DND-41 (cell line): Measurements from ENCODE around the gene DAPK3.
"Not testable (repeated sequence)": the region's sequence is repeated elsewhere in the genome, so short reads cannot be mapped to it uniquely, and the experiment has no call there.

Experiments used
- ATAC-seq: fragments of 200-7000 bp; cut with Tn5 transposase; 3 replicates; pipeline ENCODE4 v1.9.1; 2021; ENCODE audit warnings: low read depth; ENCODE audit not compliant: insufficient read depth
- DNase-seq: peaks from one replicate; pipeline ENCODE4 v3.0.0-alpha.2; 2020
- H2AFZ ChIP-seq: 2 replicates; pipeline ENCODE4 v1.6.0; 2012; ENCODE audit warnings: low read depth, low read length
- H3K27ac ChIP-seq: 2 replicates; pipeline ENCODE4 v1.5.1; 2012; ENCODE audit warnings: low read length, inconsistent platforms
- H3K27me3 ChIP-seq: fragments of 200-600 bp; sonication (generic); 2 replicates; pipeline ENCODE4 v1.6.0; 2012; ENCODE audit warnings: low read length, mild to moderate bottlenecking, inconsistent platforms; ENCODE audit not compliant: insufficient read depth, poor library complexity
- H3K36me3 ChIP-seq: 2 replicates; pipeline ENCODE4 v1.5.1; 2012; ENCODE audit warnings: low read length, inconsistent platforms; ENCODE audit not compliant: insufficient read depth
- H3K4me1 ChIP-seq: 2 replicates; pipeline ENCODE4 v1.5.1; 2012; ENCODE audit warnings: mild to moderate bottlenecking, low read length; ENCODE audit not compliant: insufficient read depth
- H3K4me2 ChIP-seq: 2 replicates; pipeline ENCODE4 v1.6.0; 2012; ENCODE audit warnings: mild to moderate bottlenecking, moderate library complexity, low read length, inconsistent platforms; ENCODE audit not compliant: insufficient read depth
- H3K4me3 ChIP-seq, 2 experiments: fragments of 200-600 bp in 1 of 2; shearing (Covaris generic) in 1 of 2; 2 replicates each; pipeline ENCODE4 v1.5.1; 2012 to 2016; ENCODE audit warnings: inconsistent platforms in 2 of 2, low read length in 2 of 2, mild to moderate bottlenecking in 2 of 2, low read depth in 1 of 2, moderate library complexity in 1 of 2
- H3K79me2 ChIP-seq: 2 replicates; pipeline ENCODE4 v1.6.0; 2012; ENCODE audit warnings: low read length, inconsistent platforms; ENCODE audit not compliant: insufficient read depth
- H3K9ac ChIP-seq: 2 replicates; pipeline ENCODE4 v1.6.0; 2012; ENCODE audit warnings: low read depth, mild to moderate bottlenecking, inconsistent platforms, low read length, moderate library complexity
- H3K9me3 ChIP-seq: 2 replicates; pipeline ENCODE4 v1.5.1; 2012; ENCODE audit warnings: low read length, moderate library complexity, mild to moderate bottlenecking, inconsistent platforms; ENCODE audit not compliant: insufficient read depth, severe bottlenecking
- H4K20me1 ChIP-seq: 2 replicates; pipeline ENCODE4 v1.6.0; 2012; ENCODE audit warnings: low read length; ENCODE audit not compliant: insufficient read depth
- EZH2 ChIP-seq: IDR thresholded peaks from 3 replicates; pipeline ENCODE4 v1.6.1; 2012; ENCODE audit warnings: borderline replicate concordance, low read depth, mild to moderate bottlenecking, moderate library complexity, low read length, inconsistent platforms; ENCODE audit not compliant: severe bottlenecking
- TF ChIP-seq, protein P1 (sequence below): IDR thresholded peaks from 2 replicates; pipeline ENCODE4 v1.5.1; 2012; ENCODE audit warnings: borderline replicate concordance, low read length, moderate library complexity, mild to moderate bottlenecking; ENCODE audit not compliant: poor library complexity, severe bottlenecking; ENCODE audit errors: extremely low read depth

The DAPK3 gene

DNA sequence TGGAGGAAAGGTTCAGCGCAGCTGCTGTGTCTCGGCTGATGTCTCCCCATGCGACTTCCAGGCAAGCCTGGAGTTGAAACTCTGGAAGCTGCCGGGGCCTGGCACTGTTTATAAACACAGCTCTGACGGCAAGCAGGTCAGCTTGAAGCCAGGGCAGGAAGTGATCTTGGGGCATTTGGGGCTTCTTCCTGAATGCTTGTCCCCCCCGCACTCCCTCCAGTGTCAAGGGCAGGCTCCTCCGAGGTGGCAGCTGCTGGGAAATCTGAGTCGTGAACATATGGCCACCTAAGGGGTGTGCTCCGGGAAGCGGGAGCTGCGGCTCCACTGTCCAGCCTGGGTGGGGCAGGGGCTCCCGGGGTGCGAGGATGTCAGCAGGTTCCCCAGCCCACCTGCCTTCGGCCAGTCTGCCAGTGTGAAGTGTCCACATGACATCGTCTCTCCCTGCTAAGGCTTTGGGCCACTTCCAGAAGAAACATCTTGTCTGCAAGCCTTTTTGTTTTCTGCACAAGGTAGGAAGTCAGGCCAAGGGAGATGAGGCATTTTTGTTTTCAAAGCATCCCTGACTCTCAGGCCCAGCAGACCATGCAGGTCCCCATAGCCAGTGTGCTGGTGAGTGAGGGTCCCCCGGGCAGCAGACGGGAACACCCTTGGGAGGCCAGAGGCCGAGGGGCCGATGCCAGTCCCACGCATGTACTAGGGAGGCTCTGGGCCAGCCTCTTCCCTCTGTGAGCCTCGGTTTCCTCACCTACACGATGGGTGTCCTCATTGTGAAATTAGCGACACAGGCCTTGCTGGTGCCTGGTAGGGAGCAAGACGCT is 39.3 kb upstream of the DAPK3 start:
- ATAC-seq (no peak), DNase-seq (no peak)
- Histone ChIP-seq H3K4me2 (peak overlapping the region; percentile 99), H3K9me3 (no peaks in the 10 kb centered on the region), H3K4me1 (peaks cover 48% of the 10 kb centered on the region), H3K27ac (no peak overlapping the region), H3K4me3 (no peak overlapping the region), H3K79me2 (peaks cover 79% of the 10 kb centered on the region), H2AFZ (no peak overlapping the region), H3K36me3 (peaks cover 58% of the 10 kb centered on the region), H4K20me1 (peaks cover 66% of the 10 kb centered on the region), H3K9ac (peak overlapping the region; percentile 89), H3K27me3 (no peaks in the 10 kb centered on the region)
- TF ChIP-seq EZH2 = no peak
- TF ChIP-seq, protein P1, sequence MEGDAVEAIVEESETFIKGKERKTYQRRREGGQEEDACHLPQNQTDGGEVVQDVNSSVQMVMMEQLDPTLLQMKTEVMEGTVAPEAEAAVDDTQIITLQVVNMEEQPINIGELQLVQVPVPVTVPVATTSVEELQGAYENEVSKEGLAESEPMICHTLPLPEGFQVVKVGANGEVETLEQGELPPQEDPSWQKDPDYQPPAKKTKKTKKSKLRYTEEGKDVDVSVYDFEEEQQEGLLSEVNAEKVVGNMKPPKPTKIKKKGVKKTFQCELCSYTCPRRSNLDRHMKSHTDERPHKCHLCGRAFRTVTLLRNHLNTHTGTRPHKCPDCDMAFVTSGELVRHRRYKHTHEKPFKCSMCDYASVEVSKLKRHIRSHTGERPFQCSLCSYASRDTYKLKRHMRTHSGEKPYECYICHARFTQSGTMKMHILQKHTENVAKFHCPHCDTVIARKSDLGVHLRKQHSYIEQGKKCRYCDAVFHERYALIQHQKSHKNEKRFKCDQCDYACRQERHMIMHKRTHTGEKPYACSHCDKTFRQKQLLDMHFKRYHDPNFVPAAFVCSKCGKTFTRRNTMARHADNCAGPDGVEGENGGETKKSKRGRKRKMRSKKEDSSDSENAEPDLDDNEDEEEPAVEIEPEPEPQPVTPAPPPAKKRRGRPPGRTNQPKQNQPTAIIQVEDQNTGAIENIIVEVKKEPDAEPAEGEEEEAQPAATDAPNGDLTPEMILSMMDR = no peak

DNA sequence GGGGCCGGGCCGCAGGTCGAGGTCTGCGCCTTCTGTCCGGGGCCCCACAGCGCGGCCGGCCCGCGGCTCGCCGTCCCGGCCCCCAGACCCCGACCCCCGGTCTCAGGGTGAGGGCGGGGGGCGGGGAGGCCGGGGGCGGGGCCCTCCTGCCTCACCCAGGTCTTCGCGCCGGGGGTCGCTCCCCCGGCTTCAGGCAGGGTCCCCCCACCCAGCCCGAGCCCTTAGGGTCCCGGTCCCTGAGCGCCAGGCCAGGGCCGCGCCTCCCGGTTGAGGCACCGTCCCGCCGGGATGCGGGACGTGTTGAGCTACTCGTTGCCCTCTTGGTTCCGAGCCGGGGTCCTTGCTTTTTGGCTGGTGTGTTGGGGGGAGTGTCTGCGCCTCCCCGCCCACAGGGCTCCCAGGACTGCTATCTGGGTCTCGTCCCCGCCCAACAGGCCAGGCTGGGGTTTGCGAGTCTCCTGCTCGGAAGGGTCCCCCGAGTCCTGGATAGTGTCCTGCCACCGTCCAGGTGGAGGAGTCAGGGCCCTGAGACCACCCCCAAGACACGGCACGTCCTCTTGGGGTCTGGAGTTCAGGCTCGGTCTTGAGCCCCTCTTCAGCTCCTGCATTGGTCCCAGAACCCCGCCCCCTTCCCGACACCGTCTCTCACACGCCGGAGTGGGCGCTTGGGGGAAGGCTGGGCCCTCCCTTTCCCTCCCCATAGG is 37.1 kb upstream of the DAPK3 start:
- Histone ChIP-seq H3K79me2 (peaks cover 58% of the 10 kb centered on the region), H2AFZ (peak overlapping the region; percentile 68)

DNA sequence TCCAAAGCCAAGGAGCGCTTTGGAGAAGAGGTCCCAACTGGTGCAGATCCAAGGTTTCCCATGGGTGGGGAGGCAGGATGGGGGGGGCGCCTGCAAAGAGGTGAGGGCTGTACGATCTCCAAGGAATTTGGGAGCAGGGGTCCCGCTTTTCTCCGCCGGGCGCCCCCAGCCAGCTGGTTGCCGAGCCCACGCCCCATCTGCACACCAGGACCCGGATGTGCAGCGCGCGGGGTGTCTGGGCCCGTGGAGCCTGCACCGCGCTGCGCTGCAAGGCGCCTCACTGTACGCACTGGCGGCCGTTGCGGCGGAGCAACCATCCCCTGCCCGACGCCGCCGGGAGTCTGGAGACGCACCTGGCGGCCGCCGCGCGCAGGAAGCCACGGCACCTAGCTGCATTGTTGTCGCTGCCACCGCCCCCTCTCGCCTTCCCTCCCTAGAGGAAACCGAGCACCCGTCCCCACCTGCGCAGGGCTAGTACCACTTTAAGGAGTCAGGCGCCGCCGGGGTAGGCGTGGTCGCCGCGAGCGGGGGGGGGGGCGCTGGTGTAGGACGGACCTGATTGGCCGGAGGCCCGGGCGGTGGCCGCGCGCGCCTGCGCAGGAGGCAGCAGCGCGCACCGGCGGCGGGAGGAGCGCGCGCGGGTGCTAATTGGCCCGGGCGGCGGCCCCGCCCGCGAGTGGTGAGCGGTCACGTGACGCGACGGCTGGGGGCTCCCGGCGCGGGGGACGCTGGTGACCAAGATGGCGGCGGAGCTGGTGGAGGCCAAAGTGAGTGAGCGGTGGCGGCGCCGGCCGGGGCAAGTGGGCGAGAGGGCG is 36.3 kb upstream of the DAPK3 start, which contains the start of gene PIAS4:
TSS of gene PIAS4 (plus strand) at position 716 of the 815 bp plus-strand sequence. CDS start at position 741, 25 bp downstream.
- Histone ChIP-seq H3K36me3 (peaks cover 28% of the 10 kb centered on the region), H3K27me3 (no peaks in the 10 kb centered on the region), H3K4me2 (peak within 1 kb of the TSS; percentile 99), H3K9ac (peak within 1 kb of the TSS; percentile 89), H3K4me1 (peaks cover 46% of the 10 kb centered on the region), H3K27ac (peak within 1 kb of the TSS; percentile 99), H2AFZ (peak within 1 kb of the TSS; percentile 92), H3K9me3 (no peaks in the 10 kb centered on the region), H4K20me1 (peaks cover 38% of the 10 kb centered on the region), H3K4me3 (peak within 1 kb of the TSS; percentile 100), H3K79me2 (peaks cover 51% of the 10 kb centered on the region)
- ATAC-seq (peak; percentile 92), DNase-seq (peak; percentile 96)
- no peak for TF ChIP-seq EZH2
- TF ChIP-seq, protein P1 = no peak

More for the DNA sequence above, 37.1 kb upstream of the DAPK3 start:
- peaks cover 46% of the 10 kb centered on the region for H3K4me1 ChIP-seq
- H3K4me3 ChIP-seq = peak overlapping the region; percentile 100
- TF ChIP-seq EZH2 = no peak
- TF ChIP-seq, protein P1 = no peak
- ATAC-seq (peak; percentile 1; the same call in 1 of the 3 replicates), DNase-seq (peak; percentile 52)
- peak overlapping the region; percentile 99 for H3K4me2 ChIP-seq
- peaks cover 45% of the 10 kb centered on the region for H4K20me1 ChIP-seq
- peak overlapping the region; percentile 89 for H3K9ac ChIP-seq
- no peaks in the 10 kb centered on the region for H3K27me3 ChIP-seq
- peaks cover 36% of the 10 kb centered on the region for H3K36me3 ChIP-seq
- H3K9me3 ChIP-seq = no peaks in the 10 kb centered on the region
- H3K27ac ChIP-seq = peak overlapping the region; percentile 67

DNA sequence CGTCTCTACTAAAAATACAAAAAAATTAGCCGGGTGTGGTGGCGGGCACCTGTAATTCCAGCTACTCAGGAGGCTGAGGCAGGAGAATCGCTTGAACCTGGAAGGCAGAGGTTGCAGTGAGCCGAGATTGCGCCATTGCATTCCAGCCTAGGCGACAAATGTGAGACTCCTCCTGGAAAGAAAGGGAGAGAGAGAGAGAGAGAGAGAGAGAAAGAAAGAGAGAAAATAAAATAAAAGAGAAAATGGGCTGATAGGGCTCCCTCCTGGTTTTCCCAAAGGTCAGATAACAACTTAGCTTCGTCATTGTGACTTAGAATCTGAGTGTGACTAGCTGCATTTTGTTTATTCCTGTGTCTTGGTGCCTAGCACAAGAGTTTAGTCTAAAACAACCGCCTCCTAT is 34.5 kb upstream of the DAPK3 start:
- Histone ChIP-seq H3K36me3 (peaks cover 17% of the 10 kb centered on the region; the same call in 1 of the 2 replicates), H3K79me2 (peaks cover 33% of the 10 kb centered on the region), H4K20me1 (peaks cover 23% of the 10 kb centered on the region), H3K4me1 (peaks cover 37% of the 10 kb centered on the region)
- not testable (repeated sequence) for DNase-seq, H3K4me3 ChIP-seq, H3K27me3 ChIP-seq, H3K4me2 ChIP-seq, H3K27ac ChIP-seq, H3K9ac ChIP-seq, H3K9me3 ChIP-seq, ATAC-seq, H2AFZ ChIP-seq

DNA sequence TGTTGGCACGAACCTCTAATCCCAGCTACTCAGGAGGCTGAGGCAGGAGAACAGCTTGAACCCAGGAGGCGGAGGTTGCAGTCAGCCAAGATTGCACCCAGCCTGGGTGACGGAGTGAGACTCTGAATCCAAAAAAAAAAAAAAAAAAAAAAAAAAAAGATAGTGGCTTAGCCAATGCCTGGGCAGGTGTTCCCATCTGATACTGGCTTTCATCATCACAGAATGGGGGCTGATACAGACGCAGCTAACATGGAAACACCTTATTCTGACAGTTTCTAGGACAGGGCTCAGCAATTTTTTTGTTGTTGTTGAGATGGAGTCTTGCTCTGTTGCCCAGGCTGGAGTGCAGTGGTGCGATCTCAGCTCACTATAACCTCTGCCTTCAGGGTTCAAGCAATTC is 29.9 kb upstream of the DAPK3 start:
- not testable (repeated sequence) for H3K4me3 ChIP-seq, H3K27me3 ChIP-seq, H3K36me3 ChIP-seq, H3K4me1 ChIP-seq, H3K4me2 ChIP-seq, DNase-seq, H3K9ac ChIP-seq, H3K27ac ChIP-seq, H4K20me1 ChIP-seq, H3K9me3 ChIP-seq, H3K79me2 ChIP-seq, H2AFZ ChIP-seq, ATAC-seq
